ENCODE results near the gene PRKAR1B. TPM values are rescaled to one million over a fixed set of nuclear protein-coding genes. Genes with fewer than 3 reads are reported as not detected.
A peak's percentile ranks its signal among the peaks of the same experiment; 100 is the strongest.

PRKAR1B gene
- total and polyA plus RNA-seq, 8 donors = 16.3 to 43.5 (median 37.6) TPM

- no peak for TF ChIP-seq CTCF (IDR thresholded peaks at IDR 0.05)
- DNase-seq (peak in 1 of 4 donors; percentile 71), ATAC-seq (no peak)
- Histone ChIP-seq H3K36me3 (no peaks in the 10 kb centered on the region), H3K27me3 (no peaks in the 10 kb centered on the region), H3K4me1 (no peaks in the 10 kb centered on the region), H3K4me3 (no peak overlapping the region), H3K27ac (no peak overlapping the region), H3K9me3 (no peaks in the 10 kb centered on the region)
- intact Hi-C loops (cut with DNase I) = loop anchor here in 1 of 2 donors (10.0 kb wide), 1 partner anchor 307 kb away; no protein-coding TSS in a partner anchor
Observed at GRCh38 chr7:631964-632830, 94.9 kb downstream of the PRKAR1B start.

- Histone ChIP-seq H3K27ac (no peak overlapping the region), H3K4me3 (no peak overlapping the region), H3K36me3 (no peaks in the 10 kb centered on the region), H3K9me3 (no peaks in the 10 kb centered on the region), H3K4me1 (no peaks in the 10 kb centered on the region), H3K27me3 (no peaks in the 10 kb centered on the region)
- intact Hi-C loops (cut with DNase I) = loop anchor here in 1 of 2 donors (10.0 kb wide), 1 partner anchor 306 kb away; no protein-coding TSS in a partner anchor
- no peak for ATAC-seq
- DNase-seq = peak in 1 of 4 donors; percentile 59
- TF ChIP-seq CTCF (IDR thresholded peaks at IDR 0.05) = no peak
Observed at GRCh38 chr7:631291-631711, 95.8 kb downstream of the PRKAR1B start.

GRCh38 chr7:630539-630938 is 96.5 kb downstream of the PRKAR1B start:
- intact Hi-C loops (cut with DNase I) = loop anchor here in 1 of 2 donors (10.0 kb wide), 1 partner anchor 306 kb away; no protein-coding TSS in a partner anchor
- TF ChIP-seq CTCF (IDR thresholded peaks at IDR 0.05) = no peak
- Histone ChIP-seq H3K27me3 (no peaks in the 10 kb centered on the region), H3K4me1 (no peaks in the 10 kb centered on the region), H3K9me3 (peaks cover 0 to 2% of the 10 kb centered on the region in 2 donors), H3K4me3 (no peak overlapping the region), H3K36me3 (no peaks in the 10 kb centered on the region), H3K27ac (no peak overlapping the region)
- ATAC-seq (no peak), DNase-seq (peak in 1 of 4 donors; percentile 51)

DNA sequence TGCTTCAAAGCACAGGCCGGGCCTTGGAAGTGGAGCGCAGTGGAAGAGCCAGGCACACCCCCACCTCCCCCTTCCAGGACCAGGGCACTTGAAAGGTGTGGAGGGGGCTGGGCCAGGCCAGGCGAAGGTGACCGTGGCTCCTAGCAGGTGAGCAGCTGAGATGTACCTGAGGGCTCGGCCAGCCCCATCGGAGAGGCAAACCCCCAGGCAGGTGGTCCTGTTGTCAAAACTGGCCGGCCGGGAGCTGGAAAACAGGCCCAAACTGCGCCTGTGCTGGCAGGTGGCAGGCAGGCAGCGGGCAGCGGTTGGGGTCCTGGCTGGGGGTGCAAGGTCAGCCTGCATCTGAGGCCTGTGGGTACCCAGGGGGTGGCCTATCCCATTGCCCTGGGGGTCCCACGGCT is 97.0 kb downstream of the PRKAR1B start:
- no peak for ATAC-seq
- Histone ChIP-seq H3K27me3 (no peaks in the 10 kb centered on the region), H3K4me1 (no peaks in the 10 kb centered on the region), H3K27ac (no peak overlapping the region), H3K36me3 (no peaks in the 10 kb centered on the region), H3K4me3 (no peak overlapping the region), H3K9me3 (peaks cover 0 to 6% of the 10 kb centered on the region in 2 donors)
- DNase-seq = peak in 1 of 4 donors; percentile 73
- intact Hi-C loops (cut with DNase I) = loop anchor here in 1 of 2 donors (10.0 kb wide), 1 partner anchor 305 kb away; no protein-coding TSS in a partner anchor
- no peak for TF ChIP-seq CTCF (IDR thresholded peaks at IDR 0.05)

- Histone ChIP-seq H3K4me1 (no peaks in the 10 kb centered on the region), H3K9me3 (peaks cover 0 to 12% of the 10 kb centered on the region in 2 donors), H3K27ac (no peak overlapping the region), H3K4me3 (no peak overlapping the region), H3K36me3 (no peaks in the 10 kb centered on the region), H3K27me3 (no peaks in the 10 kb centered on the region)
- TF ChIP-seq CTCF (IDR thresholded peaks at IDR 0.05) = no peak
- peak in 1 of 4 donors; percentile 61 for DNase-seq
- intact Hi-C loops (cut with DNase I) = no loop called here
- ATAC-seq = no peak
Observed at GRCh38 chr7:628826-629225, 98.3 kb downstream of the PRKAR1B start.
